Endothelial cell of umbilical vein (primary cell): Measurements from ENCODE around the gene GPANK1.

Experiments used
- CTCF ChIP-seq, 2 donors: IDR thresholded peaks; 1 replicate in 1 of 2; 2 replicates in 1 of 2; pipeline ENCODE4 v1.5.1; 2011; ENCODE audit warnings: low read length in 2 of 2, mild to moderate bottlenecking in 2 of 2, moderate library complexity in 2 of 2, control low read depth in 1 of 2, inconsistent platforms in 1 of 2, low read depth in 1 of 2; ENCODE audit not compliant: insufficient read depth in 1 of 2; ENCODE audit errors: extremely low read depth in 1 of 2
- EZH2 ChIP-seq: IDR thresholded peaks from 2 replicates; pipeline ENCODE4 v1.6.1; 2012; ENCODE audit warnings: borderline replicate concordance, low read depth, mild to moderate bottlenecking, moderate library complexity, low read length, inconsistent platforms; ENCODE audit not compliant: severe bottlenecking
- GATA2 ChIP-seq: IDR thresholded peaks from 2 replicates; pipeline ENCODE4 v1.7.0; 2011; ENCODE audit warnings: low read depth, mild to moderate bottlenecking, moderate library complexity, mixed read lengths, low read length; ENCODE audit not compliant: insufficient read length, insufficient read depth
- JUN ChIP-seq: IDR thresholded peaks from 2 replicates; pipeline ENCODE4 v1.6.1; 2011; ENCODE audit warnings: borderline replicate concordance, low read depth; ENCODE audit not compliant: insufficient read length, insufficient read depth
- MAX ChIP-seq: IDR thresholded peaks from 2 replicates; pipeline ENCODE4 v1.6.1; 2011; ENCODE audit not compliant: insufficient read depth, insufficient read length
- POLR2A ChIP-seq: IDR thresholded peaks from 2 replicates; pipeline ENCODE4 v1.6.1; 2012; ENCODE audit warnings: low read depth, mild to moderate bottlenecking, control low read depth, low read length
- POLR2AphosphoS5 ChIP-seq: IDR thresholded peaks from 2 replicates; pipeline ENCODE4 v1.6.1; 2012; ENCODE audit warnings: low read depth, mild to moderate bottlenecking, control low read depth, low read length, moderate library complexity; ENCODE audit not compliant: insufficient read depth

GRCh38 chr6:31641370-31641769 lies 23.4 kb downstream of the GPANK1 start:
- TF ChIP-seq CTCF (IDR thresholded peaks at IDR 0.05; ENCODE audit: extremely low read depth in 1 of 2, insufficient read depth in 1 of 2, low read depth in 1 of 2, low read length in 2 of 2) (no peak), POLR2A (no peak), JUN (no peak), POLR2AphosphoS5 (no peak), EZH2 (no peak), MAX (no peak), GATA2 (no peak)
